ENCODE results near the gene SRGAP3. TPM values are rescaled to one million over a fixed set of nuclear protein-coding genes. Genes with fewer than 3 reads are reported as not detected.

Gene SRGAP3
- total and polyA plus RNA-seq, 2 donors, result 3.9 to 4.4 TPM

GRCh38 chr3:9260305-9260704, 10.9 kb upstream of the SRGAP3 start:
- Histone ChIP-seq H3K27ac (ENCODE audit: low read depth in 1 of 2, low read length in 1 of 2) (no peak overlapping the region), H3K27me3 (ENCODE audit: control insufficient read depth in 2 of 2, insufficient read depth in 1 of 2, low read length in 1 of 2) (peaks cover 0 to 3% of the 10 kb centered on the region in 2 donors), H3K4me1 (ENCODE audit: control insufficient read depth in 2 of 2, insufficient read depth in 2 of 2, low read length in 2 of 2) (no peaks in the 10 kb centered on the region), H3K9me3 (ENCODE audit: control insufficient read depth in 2 of 2, insufficient read depth in 1 of 2, low read length in 1 of 2) (peaks cover 0 to 2% of the 10 kb centered on the region in 2 donors), H3K4me3 (ENCODE audit: low read length in 2 of 2) (no peak overlapping the region), H3K36me3 (ENCODE audit: control insufficient read depth in 2 of 2, insufficient read depth in 2 of 2, low read length in 1 of 2) (no peaks in the 10 kb centered on the region)
- WGBS, result 96% methylated on average over 12 of the region's 12 CpGs
- DNase-seq (ENCODE audit: low read depth in 6 of 9, low spot score in 9 of 9), result no peak

- 96% methylated on average over 2 of the region's 2 CpGs for WGBS
- H3K9me3 ChIP-seq (ENCODE audit: control insufficient read depth in 2 of 2, insufficient read depth in 1 of 2, low read length in 1 of 2), result peaks cover 0 to 2% of the 10 kb centered on the region in 2 donors
- H3K36me3 ChIP-seq (ENCODE audit: control insufficient read depth in 2 of 2, insufficient read depth in 2 of 2, low read length in 1 of 2), result no peaks in the 10 kb centered on the region
- no peak for DNase-seq (ENCODE audit: low read depth in 6 of 9, low spot score in 9 of 9)
- H3K4me3 ChIP-seq (ENCODE audit: low read length in 2 of 2), result no peak overlapping the region
- no peaks in the 10 kb centered on the region for H3K4me1 ChIP-seq (ENCODE audit: control insufficient read depth in 2 of 2, insufficient read depth in 2 of 2, low read length in 2 of 2)
- H3K27me3 ChIP-seq (ENCODE audit: control insufficient read depth in 2 of 2, insufficient read depth in 1 of 2, low read length in 1 of 2), result peaks cover 0 to 3% of the 10 kb centered on the region in 2 donors
- H3K27ac ChIP-seq (ENCODE audit: low read depth in 1 of 2, low read length in 1 of 2), result no peak overlapping the region
These were observed 7.6 kb upstream of the SRGAP3 start for GRCh38 chr3:9257092-9257491.

- 95% methylated on average over 4 of the region's 4 CpGs for WGBS
- H3K36me3 ChIP-seq (ENCODE audit: control insufficient read depth in 2 of 2, insufficient read depth in 2 of 2, low read length in 1 of 2), result no peaks in the 10 kb centered on the region
- no peak overlapping the region for H3K4me3 ChIP-seq (ENCODE audit: low read length in 2 of 2)
- no peaks in the 10 kb centered on the region for H3K4me1 ChIP-seq (ENCODE audit: control insufficient read depth in 2 of 2, insufficient read depth in 2 of 2, low read length in 2 of 2)
- H3K27ac ChIP-seq (ENCODE audit: low read depth in 1 of 2, low read length in 1 of 2), result no peak overlapping the region
- no peak for DNase-seq (ENCODE audit: low read depth in 6 of 9, low spot score in 9 of 9)
- peaks cover 0 to 2% of the 10 kb centered on the region in 2 donors for H3K9me3 ChIP-seq (ENCODE audit: control insufficient read depth in 2 of 2, insufficient read depth in 1 of 2, low read length in 1 of 2)
- peaks cover 0 to 3% of the 10 kb centered on the region in 2 donors for H3K27me3 ChIP-seq (ENCODE audit: control insufficient read depth in 2 of 2, insufficient read depth in 1 of 2, low read length in 1 of 2)
These were observed 6.5 kb upstream of the SRGAP3 start for GRCh38 chr3:9255976-9256375.

GRCh38 chr3:9254764-9255163, 5.3 kb upstream of the SRGAP3 start:
- no peak for DNase-seq (ENCODE audit: low read depth in 6 of 9, low spot score in 9 of 9)

GRCh38 chr3:9253327-9253726, 3.9 kb upstream of the SRGAP3 start:
- H3K4me3 ChIP-seq (ENCODE audit: low read length in 2 of 2), result no peak overlapping the region
- 92% methylated on average over 7 of the region's 7 CpGs for whole genome bisulfite sequencing
- peaks cover 4 to 16% of the 10 kb centered on the region in 2 donors for H3K4me1 ChIP-seq (ENCODE audit: control insufficient read depth in 2 of 2, insufficient read depth in 2 of 2, low read length in 2 of 2)
- H3K36me3 ChIP-seq (ENCODE audit: control insufficient read depth in 2 of 2, insufficient read depth in 2 of 2, low read length in 1 of 2), result no peaks in the 10 kb centered on the region
- H3K9me3 ChIP-seq (ENCODE audit: control insufficient read depth in 2 of 2, insufficient read depth in 1 of 2, low read length in 1 of 2), result peaks cover 0 to 2% of the 10 kb centered on the region in 2 donors
- H3K27me3 ChIP-seq (ENCODE audit: control insufficient read depth in 2 of 2, insufficient read depth in 1 of 2, low read length in 1 of 2), result no peaks in the 10 kb centered on the region
- H3K27ac ChIP-seq (ENCODE audit: low read depth in 1 of 2, low read length in 1 of 2), result no peak overlapping the region
- no peak for DNase-seq (ENCODE audit: low read depth in 6 of 9, low spot score in 9 of 9)

More at GRCh38 chr3:9254764-9255163, 5.3 kb upstream of the SRGAP3 start:
- Histone ChIP-seq H3K4me3 (ENCODE audit: low read length in 2 of 2) (no peak overlapping the region), H3K27ac (ENCODE audit: low read depth in 1 of 2, low read length in 1 of 2) (no peak overlapping the region), H3K27me3 (ENCODE audit: control insufficient read depth in 2 of 2, insufficient read depth in 1 of 2, low read length in 1 of 2) (no peaks in the 10 kb centered on the region), H3K36me3 (ENCODE audit: control insufficient read depth in 2 of 2, insufficient read depth in 2 of 2, low read length in 1 of 2) (no peaks in the 10 kb centered on the region), H3K9me3 (ENCODE audit: control insufficient read depth in 2 of 2, insufficient read depth in 1 of 2, low read length in 1 of 2) (peaks cover 0 to 2% of the 10 kb centered on the region in 2 donors), H3K4me1 (ENCODE audit: control insufficient read depth in 2 of 2, insufficient read depth in 2 of 2, low read length in 2 of 2) (peaks cover 2 to 6% of the 10 kb centered on the region in 2 donors)
- WGBS, result 88% methylated on average over 1 of the region's 1 CpG

GRCh38 chr3:9251055-9251786, 1.8 kb upstream of the SRGAP3 start:
- H3K27ac ChIP-seq (ENCODE audit: low read depth in 1 of 2, low read length in 1 of 2), result no peak overlapping the region
- no peak overlapping the region for H3K4me3 ChIP-seq (ENCODE audit: low read length in 2 of 2)
- H3K36me3 ChIP-seq (ENCODE audit: control insufficient read depth in 2 of 2, insufficient read depth in 2 of 2, low read length in 1 of 2), result no peaks in the 10 kb centered on the region
- no peaks in the 10 kb centered on the region for H3K27me3 ChIP-seq (ENCODE audit: control insufficient read depth in 2 of 2, insufficient read depth in 1 of 2, low read length in 1 of 2)
- DNase-seq (ENCODE audit: low read depth in 6 of 9, low spot score in 9 of 9), result no peak
- peaks cover 4 to 26% of the 10 kb centered on the region in 2 donors for H3K4me1 ChIP-seq (ENCODE audit: control insufficient read depth in 2 of 2, insufficient read depth in 2 of 2, low read length in 2 of 2)
- 96% methylated on average over 10 of the region's 10 CpGs for WGBS
- no peaks in the 10 kb centered on the region for H3K9me3 ChIP-seq (ENCODE audit: control insufficient read depth in 2 of 2, insufficient read depth in 1 of 2, low read length in 1 of 2)

GRCh38 chr3:9250236-9250635, 790 bp upstream of the SRGAP3 start:
- Histone ChIP-seq H3K36me3 (ENCODE audit: control insufficient read depth in 2 of 2, insufficient read depth in 2 of 2, low read length in 1 of 2) (no peaks in the 10 kb centered on the region), H3K4me1 (ENCODE audit: control insufficient read depth in 2 of 2, insufficient read depth in 2 of 2, low read length in 2 of 2) (peaks cover 4 to 26% of the 10 kb centered on the region in 2 donors), H3K27ac (ENCODE audit: low read depth in 1 of 2, low read length in 1 of 2) (peak overlapping the region in 1 of 2 donors; percentile 59), H3K9me3 (ENCODE audit: control insufficient read depth in 2 of 2, insufficient read depth in 1 of 2, low read length in 1 of 2) (no peaks in the 10 kb centered on the region), H3K4me3 (ENCODE audit: low read length in 2 of 2) (no peak overlapping the region), H3K27me3 (ENCODE audit: control insufficient read depth in 2 of 2, insufficient read depth in 1 of 2, low read length in 1 of 2) (no peaks in the 10 kb centered on the region)
- peak in 2 of 9 donors; percentile 4 to 16 for DNase-seq (ENCODE audit: low read depth in 6 of 9, low spot score in 9 of 9)
- WGBS, result 75% methylated on average over 4 of the region's 4 CpGs

GRCh38 chr3:9248522-9249271, 749 bp downstream of the SRGAP3 start:
- peaks cover 4 to 26% of the 10 kb centered on the region in 2 donors for H3K4me1 ChIP-seq (ENCODE audit: control insufficient read depth in 2 of 2, insufficient read depth in 2 of 2, low read length in 2 of 2)
- H3K9me3 ChIP-seq (ENCODE audit: control insufficient read depth in 2 of 2, insufficient read depth in 1 of 2, low read length in 1 of 2), result no peaks in the 10 kb centered on the region
- H3K27me3 ChIP-seq (ENCODE audit: control insufficient read depth in 2 of 2, insufficient read depth in 1 of 2, low read length in 1 of 2), result no peaks in the 10 kb centered on the region
- H3K4me3 ChIP-seq (ENCODE audit: low read length in 2 of 2), result peak overlapping the region; percentile 60 to 66
- H3K27ac ChIP-seq (ENCODE audit: low read depth in 1 of 2, low read length in 1 of 2), result peak overlapping the region in 1 of 2 donors; percentile 52
- peak in 4 of 9 donors; percentile 1 to 36 (median 12) for DNase-seq (ENCODE audit: low read depth in 6 of 9, low spot score in 9 of 9)
- no peaks in the 10 kb centered on the region for H3K36me3 ChIP-seq (ENCODE audit: control insufficient read depth in 2 of 2, insufficient read depth in 2 of 2, low read length in 1 of 2)
- WGBS, result 25% methylated on average over 13 of the region's 13 CpGs

GRCh38 chr3:9247941-9248521, 1.4 kb downstream of the SRGAP3 start:
- WGBS, result 71% methylated on average over 19 of the region's 19 CpGs
- no peaks in the 10 kb centered on the region for H3K27me3 ChIP-seq (ENCODE audit: control insufficient read depth in 2 of 2, insufficient read depth in 1 of 2, low read length in 1 of 2)
- DNase-seq (ENCODE audit: low read depth in 6 of 9, low spot score in 9 of 9), result peak in 2 of 9 donors; percentile 11 to 45
- peak overlapping the region; percentile 60 to 66 for H3K4me3 ChIP-seq (ENCODE audit: low read length in 2 of 2)
- H3K27ac ChIP-seq (ENCODE audit: low read depth in 1 of 2, low read length in 1 of 2), result no peak overlapping the region
- no peaks in the 10 kb centered on the region for H3K36me3 ChIP-seq (ENCODE audit: control insufficient read depth in 2 of 2, insufficient read depth in 2 of 2, low read length in 1 of 2)
- peaks cover 4 to 26% of the 10 kb centered on the region in 2 donors for H3K4me1 ChIP-seq (ENCODE audit: control insufficient read depth in 2 of 2, insufficient read depth in 2 of 2, low read length in 2 of 2)
- no peaks in the 10 kb centered on the region for H3K9me3 ChIP-seq (ENCODE audit: control insufficient read depth in 2 of 2, insufficient read depth in 1 of 2, low read length in 1 of 2)

Measured in thymus (tissue), 11 donors.